Fibroblast of lung (primary cell): ENCODE measurements around the gene MYG1. TPM values are rescaled to one million over a fixed set of nuclear protein-coding genes. Genes with fewer than 3 reads are reported as not detected.

Experiments
- DNase-seq, 2 donors: peaks; one replicate each; pipeline versions ENCODE4 v3.0.0 to v3.0.0-alpha.2; 2010; ENCODE audit warnings: low read depth in 2 of 2
- H2AFZ ChIP-seq: 2 replicates; pipeline ENCODE4 v1.5.1; 2012; ENCODE audit warnings: low read length, control low read depth, inconsistent platforms
- H3K27ac ChIP-seq: 2 replicates; pipeline ENCODE4 v1.5.1; 2011; ENCODE audit warnings: low read length, control low read depth; ENCODE audit not compliant: insufficient read depth
- H3K27me3 ChIP-seq: 2 replicates; pipeline ENCODE4 v1.5.1; 2011; ENCODE audit warnings: mild to moderate bottlenecking, low read length; ENCODE audit not compliant: control insufficient read depth, insufficient read depth
- H3K36me3 ChIP-seq: 2 replicates; pipeline ENCODE4 v1.5.1; 2011; ENCODE audit warnings: low read length; ENCODE audit not compliant: control insufficient read depth, insufficient read depth
- H3K4me1 ChIP-seq: 2 replicates; pipeline ENCODE4 v1.5.1; 2011; ENCODE audit warnings: low read length; ENCODE audit not compliant: control insufficient read depth, insufficient read depth; ENCODE audit errors: extremely low read depth
- H3K4me2 ChIP-seq: 2 replicates; pipeline ENCODE4 v1.5.1; 2011; ENCODE audit warnings: low read length, control low read depth; ENCODE audit not compliant: insufficient read depth; ENCODE audit errors: extremely low read depth
- H3K4me3 ChIP-seq, 4 experiments: fragments of 200-600 bp in 1 of 4; sonication (generic) in 1 of 4; replicated peaks in 1 of 4; 2 replicates each; pipeline ENCODE4 v1.5.1; 2011 to 2016; ENCODE audit warnings: low read length in 4 of 4, low read depth in 3 of 4, mild to moderate bottlenecking in 3 of 4, control low read depth in 2 of 4, inconsistent platforms in 1 of 4, mixed read lengths in 1 of 4; ENCODE audit not compliant: insufficient read depth in 1 of 4; ENCODE audit errors: control extremely low read depth in 1 of 4
- H3K79me2 ChIP-seq: 2 replicates; pipeline ENCODE4 v1.5.1; 2012; ENCODE audit warnings: mild to moderate bottlenecking, low read length, inconsistent platforms; ENCODE audit not compliant: control insufficient read depth, insufficient read depth
- H3K9ac ChIP-seq: 2 replicates; pipeline ENCODE4 v1.5.1; 2011; ENCODE audit warnings: mild to moderate bottlenecking, low read length, control low read depth; ENCODE audit not compliant: insufficient read depth
- H3K9me3 ChIP-seq: 2 replicates; pipeline ENCODE4 v1.5.1; 2012; ENCODE audit warnings: low read depth, low read length; ENCODE audit not compliant: control insufficient read depth, insufficient read depth
- H4K20me1 ChIP-seq: 2 replicates; pipeline ENCODE4 v1.5.1; 2011; ENCODE audit warnings: low read length; ENCODE audit not compliant: control insufficient read depth, insufficient read depth; ENCODE audit errors: extremely low read depth
- EZH2 ChIP-seq: IDR thresholded peaks from 2 replicates; pipeline ENCODE4 v1.5.1; 2012; ENCODE audit warnings: low read length, control low read depth, mild to moderate bottlenecking; ENCODE audit errors: missing control alignments
- polyA plus RNA-seq, 2 donors: library from polyadenylated mRNA; depleted of rRNA in 1 of 2; stranded (reverse) in 1 of 2; unstranded in 1 of 2; fragments of >200 nt; gene quantifications; 2 replicates each; pipeline ENCODE4 v1.2.1, GENCODE V29; 2011 to 2012; ENCODE audit warnings: missing spikeins in 1 of 2
- total RNA-seq: library from RNA; depleted of rRNA; stranded (reverse); fragments of >200 nt; gene quantifications from 2 replicates; pipeline ENCODE4 v1.2.1, GENCODE V29; 2014
- TF ChIP-seq, protein P1 (sequence below), 2 donors: IDR thresholded peaks in 1 of 2; conservative IDR thresholded peaks in 1 of 2; 1 replicate in 1 of 2; 2 replicates in 1 of 2; pipeline ENCODE4 v1.5.1; 2011 to 2012; ENCODE audit warnings: low read length in 2 of 2, control low read depth in 1 of 2, inconsistent platforms in 1 of 2, low read depth in 1 of 2, mild to moderate bottlenecking in 1 of 2

MYG1 gene
- total and polyA plus RNA-seq, 2 donors (not counting 1 experiment from before 2014, with no cell fraction given), result 40.8 to 52.0 TPM

- Histone ChIP-seq H3K27me3 (no peaks in the 10 kb centered on the region), H3K9ac (peak overlapping the region; percentile 43), H2AFZ (no peak overlapping the region), H3K9me3 (no peaks in the 10 kb centered on the region), H3K36me3 (peaks cover 4% of the 10 kb centered on the region), H3K4me3 (no peak overlapping the region), H3K4me1 (peaks cover 20% of the 10 kb centered on the region), H3K27ac (peak overlapping the region; percentile 95), H3K79me2 (peaks cover 45% of the 10 kb centered on the region), H4K20me1 (no peaks in the 10 kb centered on the region), H3K4me2 (peak overlapping the region; percentile 59)
- TF ChIP-seq, protein P1, sequence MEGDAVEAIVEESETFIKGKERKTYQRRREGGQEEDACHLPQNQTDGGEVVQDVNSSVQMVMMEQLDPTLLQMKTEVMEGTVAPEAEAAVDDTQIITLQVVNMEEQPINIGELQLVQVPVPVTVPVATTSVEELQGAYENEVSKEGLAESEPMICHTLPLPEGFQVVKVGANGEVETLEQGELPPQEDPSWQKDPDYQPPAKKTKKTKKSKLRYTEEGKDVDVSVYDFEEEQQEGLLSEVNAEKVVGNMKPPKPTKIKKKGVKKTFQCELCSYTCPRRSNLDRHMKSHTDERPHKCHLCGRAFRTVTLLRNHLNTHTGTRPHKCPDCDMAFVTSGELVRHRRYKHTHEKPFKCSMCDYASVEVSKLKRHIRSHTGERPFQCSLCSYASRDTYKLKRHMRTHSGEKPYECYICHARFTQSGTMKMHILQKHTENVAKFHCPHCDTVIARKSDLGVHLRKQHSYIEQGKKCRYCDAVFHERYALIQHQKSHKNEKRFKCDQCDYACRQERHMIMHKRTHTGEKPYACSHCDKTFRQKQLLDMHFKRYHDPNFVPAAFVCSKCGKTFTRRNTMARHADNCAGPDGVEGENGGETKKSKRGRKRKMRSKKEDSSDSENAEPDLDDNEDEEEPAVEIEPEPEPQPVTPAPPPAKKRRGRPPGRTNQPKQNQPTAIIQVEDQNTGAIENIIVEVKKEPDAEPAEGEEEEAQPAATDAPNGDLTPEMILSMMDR (conservative IDR thresholded peaks at IDR 0.05 in 1 of 2, IDR thresholded peaks at IDR 0.05 in 1 of 2; ENCODE audit: low read depth in 1 of 2, low read length in 2 of 2), result no peak
- no peak for TF ChIP-seq EZH2
- DNase-seq, result peak; percentile 67 to 80
Observed at GRCh38 chr12:53298164-53298563, 1.3 kb upstream of the MYG1 start.

- no peak for TF ChIP-seq EZH2
- TF ChIP-seq, protein P1 (conservative IDR thresholded peaks at IDR 0.05 in 1 of 2, IDR thresholded peaks at IDR 0.05 in 1 of 2; ENCODE audit: low read depth in 1 of 2, low read length in 2 of 2), result no peak
- Histone ChIP-seq H3K9me3 (no peaks in the 10 kb centered on the region), H3K4me3 (peak overlapping the region in 3 of 4 experiments; percentile 36 to 88 (median 78)), H2AFZ (no peak overlapping the region), H3K4me1 (peaks cover 20% of the 10 kb centered on the region), H3K79me2 (peaks cover 45% of the 10 kb centered on the region), H3K9ac (peak overlapping the region; percentile 86), H3K4me2 (peak overlapping the region; percentile 87), H3K27me3 (no peaks in the 10 kb centered on the region), H3K36me3 (peaks cover 4% of the 10 kb centered on the region), H4K20me1 (no peaks in the 10 kb centered on the region), H3K27ac (peak overlapping the region; percentile 95)
- peak; percentile 76 to 82 for DNase-seq
Observed at GRCh38 chr12:53299101-53299453, 418 bp upstream of the MYG1 start.

GRCh38 chr12:53300187-53300586 lies 692 bp downstream of the MYG1 start:
- H3K79me2 ChIP-seq, result peaks cover 45% of the 10 kb centered on the region

More at GRCh38 chr12:53300187-53300586, 692 bp downstream of the MYG1 start:
- Histone ChIP-seq H3K4me3 (peak overlapping the region; percentile 36 to 88 (median 77)), H3K36me3 (peaks cover 4% of the 10 kb centered on the region), H3K9me3 (no peaks in the 10 kb centered on the region), H3K9ac (peak overlapping the region; percentile 86), H2AFZ (peak overlapping the region; percentile 7), H4K20me1 (no peaks in the 10 kb centered on the region), H3K27ac (peak overlapping the region; percentile 95), H3K27me3 (no peaks in the 10 kb centered on the region), H3K4me1 (peaks cover 17% of the 10 kb centered on the region), H3K4me2 (peak overlapping the region; percentile 87)
- TF ChIP-seq EZH2, result no peak
- TF ChIP-seq, protein P1 (conservative IDR thresholded peaks at IDR 0.05 in 1 of 2, IDR thresholded peaks at IDR 0.05 in 1 of 2; ENCODE audit: low read depth in 1 of 2, low read length in 2 of 2), result no peak
- peak; percentile 32 to 63 for DNase-seq
